ENCODE measurements around the gene AOC3.

AOC3 gene

GRCh38 chr17:42901535-42902229 lies 50.7 kb downstream of the AOC3 start:
- DNase-seq (ENCODE audit: insufficient read length, low spot score) (no peak), FAIRE-seq (no peak)
- no peak for TF ChIP-seq POU2F2 (IDR thresholded peaks at IDR 0.05; ENCODE audit: low read depth, low read length)
- TF ChIP-seq PAX5 (IDR thresholded peaks at IDR 0.05; ENCODE audit: insufficient read depth, low read length, severe bottlenecking), result no peak
- TF ChIP-seq POLR2A (IDR thresholded peaks at IDR 0.05; ENCODE audit: low read depth, low read length), result no peak
- no peak for TF ChIP-seq POLR2AphosphoS5 (IDR thresholded peaks at IDR 0.05; ENCODE audit: low read depth, low read length)

- FAIRE-seq (no peak), DNase-seq (ENCODE audit: insufficient read length, low spot score) (no peak)
- TF ChIP-seq POLR2AphosphoS5 (IDR thresholded peaks at IDR 0.05; ENCODE audit: low read depth, low read length), result no peak
- no peak for TF ChIP-seq POLR2A (IDR thresholded peaks at IDR 0.05; ENCODE audit: low read depth, low read length)
- no peak for TF ChIP-seq POU2F2 (IDR thresholded peaks at IDR 0.05; ENCODE audit: low read depth, low read length)
- no peak for TF ChIP-seq PAX5 (IDR thresholded peaks at IDR 0.05; ENCODE audit: insufficient read depth, low read length, severe bottlenecking)
- no peak for TF ChIP-seq TAF1 (IDR thresholded peaks at IDR 0.05; ENCODE audit: low read depth, low read length)
- TF ChIP-seq SPI1 (IDR thresholded peaks at IDR 0.05; ENCODE audit: low read depth, low read length), result no peak
Measured at GRCh38 chr17:42904110-42904469, 53.1 kb downstream of the AOC3 start.

GRCh38 chr17:42906772-42907446 lies 55.9 kb downstream of the AOC3 start:
- TF ChIP-seq POLR2AphosphoS5 (IDR thresholded peaks at IDR 0.05; ENCODE audit: low read depth, low read length) (no peak), PAX5 (IDR thresholded peaks at IDR 0.05; ENCODE audit: insufficient read depth, low read length, severe bottlenecking) (no peak), POU2F2 (IDR thresholded peaks at IDR 0.05; ENCODE audit: low read depth, low read length) (no peak), SPI1 (IDR thresholded peaks at IDR 0.05; ENCODE audit: low read depth, low read length) (no peak), TAF1 (IDR thresholded peaks at IDR 0.05; ENCODE audit: low read depth, low read length) (no peak), POLR2A (IDR thresholded peaks at IDR 0.05; ENCODE audit: low read depth, low read length) (no peak)
- DNase-seq (ENCODE audit: insufficient read length, low spot score) (no peak), FAIRE-seq (no peak)
